ENCODE results near the gene ANKRD13A. TPM values are rescaled to one million over a fixed set of nuclear protein-coding genes. Genes with fewer than 3 reads are reported as not detected.

The ANKRD13A gene
- total and polyA plus RNA-seq, 2 of the 13 experiments (the other 11 are each of a cell fraction or from before 2014, with no cell fraction given), result 34.1 to 41.6 TPM

- peak; percentile 33; the same call in 1 of the 2 replicates for TF ChIP-seq KDM5A (IDR thresholded peaks at IDR 0.05; ENCODE audit: borderline replicate concordance, low read length)
- TF ChIP-seq FOXM1 (CRISPR knock-in tag; IDR thresholded peaks at IDR 0.05), result no peak
- peak; percentile 52 for TF ChIP-seq HIC2 (CRISPR knock-in tag; IDR thresholded peaks at IDR 0.05; ENCODE audit: low read depth)
- peak; percentile 84; the same call in 1 of the 2 replicates for TF ChIP-seq ZNF556 (CRISPR knock-in tag; IDR thresholded peaks at IDR 0.05; ENCODE audit: borderline replicate concordance)
- no peak for TF ChIP-seq ZFP36L2 (CRISPR knock-in tag; IDR thresholded peaks at IDR 0.05)
- no peak for TF ChIP-seq SATB2 (CRISPR knock-in tag; IDR thresholded peaks at IDR 0.05)
- peak; percentile 67; the same call in 1 of the 2 replicates for TF ChIP-seq ZNF780A (CRISPR knock-in tag; IDR thresholded peaks at IDR 0.05)
- TF ChIP-seq PCBP2 (optimal IDR thresholded peaks at IDR 0.05; ENCODE audit: low read depth, low read length, poor library complexity, severe bottlenecking), result no peak
- no peak for TF ChIP-seq FIP1L1 (IDR thresholded peaks at IDR 0.05; ENCODE audit: borderline replicate concordance, insufficient read depth, low read depth, low read length)
- TF ChIP-seq CENPX (CRISPR knock-in tag; IDR thresholded peaks at IDR 0.05), result no peak
- no peak for TF ChIP-seq ZBTB40 (IDR thresholded peaks at IDR 0.05)
- no peak for TF ChIP-seq ZBTB40 (CRISPR knock-in tag; IDR thresholded peaks at IDR 0.05)
- no peak for TF ChIP-seq ZBTB39 (CRISPR knock-in tag; IDR thresholded peaks at IDR 0.05)
- no peak for TF ChIP-seq ZNF496 (CRISPR knock-in tag; IDR thresholded peaks at IDR 0.05; ENCODE audit: insufficient replicate concordance)
- TF ChIP-seq ZBTB1 (CRISPR knock-in tag; IDR thresholded peaks at IDR 0.05; ENCODE audit: borderline replicate concordance), result no peak
- TF ChIP-seq SAFB2 (CRISPR knock-in tag; IDR thresholded peaks at IDR 0.05; ENCODE audit: borderline replicate concordance, low read depth), result peak; percentile 87; the same call in 1 of the 2 replicates
These were observed 3.3 kb upstream of the ANKRD13A start, which contains the start of gene GIT2 (continued) for GRCh38 chr12:109995686-109996482.

Measured in HepG2 (cell line).